Lung (tissue), 12 donors: ENCODE data around the gene NCBP3. TPM values are rescaled to one million over a fixed set of nuclear protein-coding genes. Genes with fewer than 3 reads are reported as not detected.

Experiments used
- ATAC-seq: fragments of 200-7000 bp; cut with Tn5 transposase; one replicate; pipeline ENCODE4 v1.9.1; 2020; ENCODE audit warnings: moderate number of reproducible peaks; ENCODE audit not compliant: insufficient read depth, low FRiP score
- DNase-seq, 3 donors: peaks; one replicate each; pipeline ENCODE4 v3.0.0-alpha.2; 2013 to 2017
- H3K27ac ChIP-seq, 2 donors: one replicate each; pipeline ENCODE4 v1.5.1; 2013; ENCODE audit warnings: mild to moderate bottlenecking in 2 of 2, moderate library complexity in 2 of 2, control low read depth in 1 of 2, inconsistent platforms in 1 of 2, low read depth in 1 of 2, low read length in 1 of 2
- H3K27me3 ChIP-seq, 3 donors: one replicate each; pipeline ENCODE4 v1.5.1; 2013; ENCODE audit warnings: low read length in 2 of 3; ENCODE audit not compliant: control insufficient read depth in 3 of 3, insufficient read depth in 3 of 3
- H3K36me3 ChIP-seq, 4 donors: one replicate each; pipeline ENCODE4 v1.5.1; 2013; ENCODE audit warnings: low read length in 4 of 4, mild to moderate bottlenecking in 1 of 4, moderate library complexity in 1 of 4; ENCODE audit not compliant: control insufficient read depth in 4 of 4, insufficient read depth in 4 of 4
- H3K4me1 ChIP-seq, 5 donors: one replicate each; pipeline ENCODE4 v1.5.1; 2013; ENCODE audit warnings: low read length in 5 of 5, mild to moderate bottlenecking in 2 of 5, moderate library complexity in 1 of 5; ENCODE audit not compliant: control insufficient read depth in 5 of 5, insufficient read depth in 5 of 5
- H3K4me3 ChIP-seq: one replicate; pipeline ENCODE4 v1.5.1; 2013; ENCODE audit warnings: mild to moderate bottlenecking, control low read depth, moderate library complexity
- H3K9ac ChIP-seq, 2 donors: one replicate each; pipeline ENCODE4 v1.5.1; 2013; ENCODE audit warnings: low read length in 2 of 2, control low read depth in 1 of 2; ENCODE audit not compliant: insufficient read depth in 1 of 2
- H3K9me3 ChIP-seq, 4 donors: one replicate each; pipeline ENCODE4 v1.5.1; 2013; ENCODE audit warnings: low read length in 3 of 4, mild to moderate bottlenecking in 1 of 4, moderate library complexity in 1 of 4; ENCODE audit not compliant: control insufficient read depth in 4 of 4, insufficient read depth in 3 of 4
- CTCF ChIP-seq: IDR thresholded peaks from 2 replicates; pipeline ENCODE4 v1.5.1; 2012; ENCODE audit warnings: mild to moderate bottlenecking; ENCODE audit errors: control extremely low read depth, extremely low read depth
- WGBS, 2 donors: extraction: QIAGEN DNeasy Blood & Tissue Kit; methylation state at CpG; one replicate each; pipeline ENCODE4 v1.1.7; 2013; 5-methylcytosine and 5-hydroxymethylcytosine counted together
- polyA plus RNA-seq, 2 donors: library from polyadenylated mRNA; stranded (reverse); fragments of 200-250 nt; gene quantifications; one replicate each; pipeline ENCODE4 v1.2.1, GENCODE V29; 2013
- total RNA-seq, 2 donors: library from RNA; depleted of rRNA in 1 of 2; stranded (reverse); fragments of >200 nt in 1 of 2; gene quantifications; one replicate each; pipeline ENCODE4 v1.2.1, GENCODE V29; 2014 to 2021
- donor health status: control.
- donor health status: control.
- donor health status: Bipolar disorder and iron deficiency.
- donor health status: healthy.
- donor health status: DM: yes; HTN: yes; CAD: no.

NCBP3 gene
- total and polyA plus RNA-seq, 4 donors, result 15.9 to 49.4 (median 26.0) TPM

GRCh38 chr17:3802461-3803307 is 43.4 kb downstream of the NCBP3 start:
- DNase-seq (peak in 1 of 3 donors; percentile 28), ATAC-seq (no peak)
- H3K27ac ChIP-seq, result peak overlapping the region in 1 of 2 donors; percentile 74
- 40 to 59% methylated on average over 19 of the region's 19 CpGs for WGBS, 2 donors
- no peak for TF ChIP-seq CTCF
- peaks cover 0 to 14% (median 5%) of the 10 kb centered on the region in 5 donors for H3K4me1 ChIP-seq
- H3K36me3 ChIP-seq, result peaks cover 2 to 14% (median 11%) of the 10 kb centered on the region in 4 donors
- H3K4me3 ChIP-seq, result no peak overlapping the region
- H3K27me3 ChIP-seq, result no peaks in the 10 kb centered on the region
- no peak overlapping the region for H3K9ac ChIP-seq
- H3K9me3 ChIP-seq, result no peaks in the 10 kb centered on the region

GRCh38 chr17:3801792-3802191 is 44.3 kb downstream of the NCBP3 start:
- no peak for TF ChIP-seq CTCF
- no peak overlapping the region for H3K27ac ChIP-seq
- no peaks in the 10 kb centered on the region for H3K27me3 ChIP-seq
- H3K9me3 ChIP-seq, result no peaks in the 10 kb centered on the region
- H3K4me3 ChIP-seq, result no peak overlapping the region
- H3K9ac ChIP-seq, result no peak overlapping the region
- no peak for ATAC-seq
- peaks cover 0 to 14% (median 5%) of the 10 kb centered on the region in 5 donors for H3K4me1 ChIP-seq
- no peak for DNase-seq
- 84 to 91% methylated on average over 10 of the region's 10 CpGs for WGBS, 2 donors
- H3K36me3 ChIP-seq, result peaks cover 0 to 8% (median 5%) of the 10 kb centered on the region in 4 donors

GRCh38 chr17:3801347-3801746 is 44.7 kb downstream of the NCBP3 start:
- H3K27me3 ChIP-seq, result no peaks in the 10 kb centered on the region
- no peak for TF ChIP-seq CTCF
- no peak overlapping the region for H3K4me3 ChIP-seq

More at GRCh38 chr17:3801347-3801746, 44.7 kb downstream of the NCBP3 start:
- no peak overlapping the region for H3K27ac ChIP-seq
- H3K36me3 ChIP-seq, result peaks cover 0 to 7% (median 4%) of the 10 kb centered on the region in 4 donors
- no peak overlapping the region for H3K9ac ChIP-seq
- H3K4me1 ChIP-seq, result peaks cover 0 to 14% (median 5%) of the 10 kb centered on the region in 5 donors
- no peaks in the 10 kb centered on the region for H3K9me3 ChIP-seq
- no peak for ATAC-seq
- 81 to 85% methylated on average over 7 of the region's 7 CpGs for WGBS, 2 donors
- DNase-seq, result no peak
